Heart right ventricle (tissue), 16 donors: ENCODE data around the gene ARSI. TPM values are rescaled to one million over a fixed set of nuclear protein-coding genes. Genes with fewer than 3 reads are reported as not detected.

Experiments
- ATAC-seq, 8 donors: fragments of 200-7000 bp; cut with Tn5 transposase; one replicate each; pipeline ENCODE4 v1.9.1; 2020; ENCODE audit warnings: mild to moderate bottlenecking in 8 of 8, moderate library complexity in 8 of 8, moderate number of reproducible peaks in 1 of 8
- DNase-seq, 2 donors: peaks; one replicate each; pipeline ENCODE4 v3.0.0-alpha.2; 2020
- H3K27ac ChIP-seq, 10 donors: fragments of 200-600 bp; sonication (generic) in 2 of 10; one replicate each; pipeline versions ENCODE4 v1.5.0 to v1.8.0; 2020 to 2022; ENCODE audit warnings: mild to moderate bottlenecking in 3 of 10
- H3K27me3 ChIP-seq, 7 donors: fragments of 200-600 bp; one replicate each; pipeline ENCODE4 v1.8.0; 2021 to 2022; ENCODE audit warnings: mild to moderate bottlenecking in 2 of 7
- H3K36me3 ChIP-seq, 9 donors: fragments of 200-600 bp; sonication (generic) in 1 of 9; one replicate each; pipeline versions ENCODE4 v1.5.0 to v1.8.0; 2020 to 2022; ENCODE audit warnings: mild to moderate bottlenecking in 2 of 9
- H3K4me1 ChIP-seq, 9 donors: fragments of 200-600 bp; sonication (generic) in 1 of 9; one replicate each; pipeline versions ENCODE4 v1.5.0 to v1.8.0; 2020 to 2022; ENCODE audit warnings: mild to moderate bottlenecking in 4 of 9
- H3K4me3 ChIP-seq, 10 donors: fragments of 200-600 bp; sonication (generic) in 2 of 10; one replicate each; pipeline versions ENCODE4 v1.5.0 to v1.8.0; 2020 to 2022; ENCODE audit warnings: mild to moderate bottlenecking in 7 of 10, moderate library complexity in 2 of 10
- H3K9me3 ChIP-seq, 11 donors: fragments of 200-600 bp in 10 of 11; sonication (generic) in 2 of 11; one replicate each; pipeline versions ENCODE4 v1.5.0 to v1.8.0; 2013 to 2022; ENCODE audit warnings: mild to moderate bottlenecking in 2 of 11, control low read depth in 1 of 11, moderate library complexity in 1 of 11
- CTCF ChIP-seq, 9 donors: fragments of 200-600 bp; sonication (generic) in 2 of 9; IDR thresholded peaks; one replicate each; pipeline versions ENCODE4 v1.5.0 to v1.8.0; 2021 to 2022; ENCODE audit warnings: antibody characterized with exemption in 9 of 9, mild to moderate bottlenecking in 5 of 9, moderate library complexity in 1 of 9
- WGBS, 2 donors: extraction: QIAGEN DNeasy Blood & Tissue Kit; methylation state at CpG; one replicate each; pipeline ENCODE4 v1.1.7; 2013; ENCODE audit warnings: inconsistent platforms in 1 of 2; 5-methylcytosine and 5-hydroxymethylcytosine counted together
- intact Hi-C, 10 donors: fragments of 100-400 bp; cut with DNase I; formaldehyde crosslinking; loops; one replicate each; pipeline versions ENCODE4 v1.11.1 to v1.14.2; 2022
- polyA plus RNA-seq, 2 donors: library from polyadenylated mRNA; stranded (reverse); fragments of 200-250 nt; gene quantifications; one replicate each; pipeline ENCODE4 v1.2.3, GENCODE V29; 2013
- total RNA-seq, 10 donors: library from RNA; stranded (reverse); fragmentation: NEBNext Ultra II Directional in 3 of 10; extraction: Animal tissue kit (Norgen Biotek cat#: 25700) in 3 of 10; gene quantifications; one replicate each; pipeline versions ENCODE4 v1.2.1 to v1.2.4, GENCODE V29; 2021 to 2023
- donor health status: Arrhythmogenic right ventricular cardiomyopathy.
- donor health status: ischemic (EF 13 %, LVEDD 7.1; RV severe dilation, severe dysfunction).
- donor health status: healthy with polysubstance abuse.
- donor health status: DM: no; HTN: yes; CAD: no.
- donor health status: DM: no; HTN: no; CAD: no.
- donor health status: ischemic (EF 25% LVEDD 6.9; RV normal size, moderate dysfunction).
- donor health status: ischemic (EF 25% LVEDD 5.7; RV mildly dilated, moderate dysfunction).
- donor health status: healthy.
- donor health status: DM: yes; HTN: yes; CAD: no.
- donor health status: Ischemic cardiomyopathy.
- donor health status: ischemic (EF 35%, LVEDD 5.7; RV mildly dilated, moderate dysfunction).
- donor health status: nonischemic (EF 11% LVEDD 7.7; RV severe dilation, severe dysfunction).
- donor health status: DM: yes; HTN: yes; CAD: no.
- donor health status: PGD.
- donor health status: ischemic (EF 29% LVEDD 5.4; RV normal size, mild dysfunction).
- donor health status: nonischemic (EF 23%, LVEDD 6.1; RV moderate dilation, normal function).

Gene ARSI
- total and polyA plus RNA-seq, 12 donors: 0.11 to 0.65 (median 0.32) TPM; not detected in 2

GRCh38 chr5:150300496-150301169, 2.1 kb downstream of the ARSI start:
- H3K4me1 ChIP-seq: peaks cover 0 to 35% (median 12%) of the 10 kb centered on the region in 9 donors
- ATAC-seq (no peak), DNase-seq (no peak)
- 76 to 81% methylated on average over 13 of the region's 13 CpGs for WGBS, 2 donors
- H3K27me3 ChIP-seq: peaks cover 0 to 38% (median 26%) of the 10 kb centered on the region in 7 donors
- H3K36me3 ChIP-seq: no peaks in the 10 kb centered on the region
- peak overlapping the region in 1 of 10 donors; percentile 36 for H3K27ac ChIP-seq
- H3K4me3 ChIP-seq: peak overlapping the region in 1 of 10 donors; percentile 43
- H3K9me3 ChIP-seq: no peaks in the 10 kb centered on the region
- TF ChIP-seq CTCF (IDR thresholded peaks at IDR 0.05): no peak
- intact Hi-C loops: no loop called here

GRCh38 chr5:150299571-150300327, 3.0 kb downstream of the ARSI start:
- H3K27ac ChIP-seq: peak overlapping the region in 3 of 10 donors; percentile 9 to 68 (median 39)
- H3K4me1 ChIP-seq: peaks cover 0 to 35% (median 12%) of the 10 kb centered on the region in 9 donors
- ATAC-seq (no peak), DNase-seq (no peak)
- no peaks in the 10 kb centered on the region for H3K9me3 ChIP-seq
- intact Hi-C loops: no loop called here
- TF ChIP-seq CTCF (IDR thresholded peaks at IDR 0.05): no peak
- peaks cover 0 to 38% (median 26%) of the 10 kb centered on the region in 7 donors for H3K27me3 ChIP-seq
- no peak overlapping the region for H3K4me3 ChIP-seq
- H3K36me3 ChIP-seq: no peaks in the 10 kb centered on the region
- WGBS, 2 donors: 73 to 76% methylated on average over 6 of the region's 6 CpGs

GRCh38 chr5:150298701-150299451, 3.8 kb downstream of the ARSI start:
- no peaks in the 10 kb centered on the region for H3K36me3 ChIP-seq
- no peak for DNase-seq
- peaks cover 0 to 28% (median 12%) of the 10 kb centered on the region in 9 donors for H3K4me1 ChIP-seq
- no peak for TF ChIP-seq CTCF (IDR thresholded peaks at IDR 0.05)
- WGBS, 2 donors: 87 to 92% methylated on average over 10 of the region's 10 CpGs
- peak in 3 of 8 donors; percentile 21 to 65 (median 37) for ATAC-seq
- intact Hi-C loops: no loop called here
- H3K4me3 ChIP-seq: no peak overlapping the region
- H3K27me3 ChIP-seq: peaks cover 0 to 38% (median 26%) of the 10 kb centered on the region in 7 donors
- no peaks in the 10 kb centered on the region for H3K9me3 ChIP-seq
- peak overlapping the region in 3 of 10 donors; percentile 9 to 68 (median 39) for H3K27ac ChIP-seq
